GM21717 (cell line): ENCODE results near the gene COX7C.
"Not testable (repeated sequence)": the region's sequence is repeated elsewhere in the genome, so short reads cannot be mapped to it uniquely, and the experiment has no call there.

Experiments used
- ATAC-seq: cut with Tn5 transposase; IDR thresholded peaks from one replicate; pipeline ENCODE4 v1.9.1; 2021; ENCODE audit warnings: mild to moderate bottlenecking, moderate library complexity; ENCODE audit not compliant: unreplicated experiment

COX7C gene

DNA sequence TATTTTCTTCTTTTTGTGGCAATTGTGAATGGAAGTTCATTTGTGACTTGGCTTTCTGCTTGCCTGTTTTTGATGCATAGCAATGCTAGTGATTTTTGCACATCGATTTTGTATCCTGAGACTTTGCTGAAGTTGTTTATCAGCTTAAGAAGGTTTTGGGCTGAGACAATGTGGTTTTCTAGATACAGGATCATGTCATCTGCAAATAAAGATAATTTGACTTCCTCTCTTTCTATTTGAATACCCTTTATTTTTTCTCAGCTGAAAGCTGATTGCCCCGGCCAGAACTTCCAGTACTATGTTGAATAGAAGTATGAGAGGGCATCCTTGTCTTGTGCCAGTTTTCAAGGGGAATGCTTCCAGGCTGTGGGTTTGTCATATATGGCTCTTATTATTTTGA is 43.0 kb downstream of the COX7C start:
- not testable (repeated sequence) for ATAC-seq

DNA sequence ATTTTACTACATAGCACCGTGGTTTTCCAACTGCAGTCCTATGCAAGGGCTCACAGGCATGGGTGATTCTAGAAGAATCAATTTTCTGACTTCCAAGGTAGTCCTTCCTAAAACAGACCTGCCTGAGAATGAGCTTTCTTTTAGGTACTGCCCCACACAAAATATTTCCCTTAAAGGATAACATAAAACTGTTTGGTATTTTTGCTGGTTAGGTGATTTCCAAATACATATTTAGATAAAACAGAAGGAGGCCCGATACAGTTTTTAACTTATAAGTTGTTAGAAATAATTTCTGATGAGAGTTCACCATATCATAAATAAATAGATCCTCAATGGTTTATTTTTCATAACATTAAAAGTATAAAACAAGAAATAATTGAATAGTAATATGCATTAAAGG is 46.4 kb downstream of the COX7C start:
- no peak for ATAC-seq

DNA sequence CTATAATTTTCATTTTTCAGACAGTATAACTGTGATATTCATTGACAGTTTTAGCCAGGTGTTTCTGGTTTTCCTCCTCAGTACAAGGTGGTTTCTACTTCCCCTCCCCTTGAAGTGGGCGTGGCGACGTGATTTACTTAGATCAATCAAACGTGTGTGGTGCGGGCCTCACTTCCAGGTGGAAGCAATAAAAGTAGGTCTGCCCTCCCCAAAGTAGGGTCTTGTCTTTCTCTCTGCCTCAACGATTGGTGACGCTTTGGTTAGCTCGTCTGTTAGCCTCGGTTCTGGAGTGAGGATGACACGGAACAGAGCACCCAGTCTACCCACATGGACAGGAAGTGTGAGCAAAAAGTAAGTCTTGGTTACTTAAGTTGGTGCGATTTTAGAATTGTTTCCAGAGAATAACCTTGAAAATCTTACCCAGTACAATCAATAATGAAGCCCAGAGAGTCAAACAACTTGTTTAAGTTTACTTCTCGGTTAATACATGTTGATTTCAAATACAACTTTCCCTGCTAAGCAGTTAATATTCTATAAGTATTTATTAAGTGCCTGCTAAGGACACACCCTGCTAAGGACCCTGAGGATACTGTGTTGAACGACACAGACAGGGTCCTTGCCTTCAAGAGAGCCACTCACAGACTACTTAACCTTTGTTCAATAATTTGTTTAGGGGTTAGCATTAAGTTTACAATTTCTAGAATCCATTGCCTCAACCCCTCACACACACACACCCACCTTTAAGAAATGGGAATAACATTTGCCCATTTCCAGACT is 48.4 kb downstream of the COX7C start:
- no peak for ATAC-seq

DNA sequence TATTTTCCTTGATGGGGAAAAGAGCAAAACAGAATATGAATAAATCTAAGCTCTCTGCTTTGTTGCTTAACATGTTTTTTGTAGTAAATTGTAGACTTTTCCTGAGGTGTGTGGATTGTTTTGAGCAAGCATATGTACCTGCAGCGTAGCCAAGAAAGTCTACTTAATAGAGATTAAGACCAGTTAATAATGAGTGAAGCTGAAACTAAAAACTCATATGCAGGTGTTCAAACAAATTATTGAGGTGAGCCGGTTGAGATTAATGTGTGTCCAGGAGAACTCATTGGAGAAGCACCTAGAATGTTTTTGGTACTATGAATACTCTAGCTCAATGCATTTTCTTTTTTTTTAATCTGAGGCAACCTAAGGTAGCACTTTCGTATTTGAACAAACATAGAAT is 49.2 kb downstream of the COX7C start:
- no peak for ATAC-seq
